Vagina (tissue), 2 donors: ENCODE results near the gene KRTAP10-8.

ENCODE experiments used
- POLR2AphosphoS5 ChIP-seq, 2 donors: sonication (generic); formaldehyde crosslinking; IDR thresholded peaks; one replicate each; pipeline ENCODE4 v1.9.0; 2017; ENCODE audit warnings: antibody characterized with exemption in 2 of 2, mild to moderate bottlenecking in 2 of 2, low read depth in 1 of 2; ENCODE audit not compliant: insufficient read depth in 1 of 2
- TF ChIP-seq, protein P1 (sequence below), 3 experiments: fragments of 450-650 bp in 2 of 3; fragments of 200-600 bp in 1 of 3; sonication (generic) in 1 of 3; IDR thresholded peaks; one replicate each; pipeline ENCODE4 v1.5.1; 2017 to 2019; ENCODE audit warnings: antibody characterized with exemption in 3 of 3, mild to moderate bottlenecking in 2 of 3, moderate library complexity in 2 of 3

GRCh38 chr21:44657635-44658540, 46.0 kb downstream of the KRTAP10-8 start, which contains the start of gene KRTAP12-3:
- TF ChIP-seq, protein P1, sequence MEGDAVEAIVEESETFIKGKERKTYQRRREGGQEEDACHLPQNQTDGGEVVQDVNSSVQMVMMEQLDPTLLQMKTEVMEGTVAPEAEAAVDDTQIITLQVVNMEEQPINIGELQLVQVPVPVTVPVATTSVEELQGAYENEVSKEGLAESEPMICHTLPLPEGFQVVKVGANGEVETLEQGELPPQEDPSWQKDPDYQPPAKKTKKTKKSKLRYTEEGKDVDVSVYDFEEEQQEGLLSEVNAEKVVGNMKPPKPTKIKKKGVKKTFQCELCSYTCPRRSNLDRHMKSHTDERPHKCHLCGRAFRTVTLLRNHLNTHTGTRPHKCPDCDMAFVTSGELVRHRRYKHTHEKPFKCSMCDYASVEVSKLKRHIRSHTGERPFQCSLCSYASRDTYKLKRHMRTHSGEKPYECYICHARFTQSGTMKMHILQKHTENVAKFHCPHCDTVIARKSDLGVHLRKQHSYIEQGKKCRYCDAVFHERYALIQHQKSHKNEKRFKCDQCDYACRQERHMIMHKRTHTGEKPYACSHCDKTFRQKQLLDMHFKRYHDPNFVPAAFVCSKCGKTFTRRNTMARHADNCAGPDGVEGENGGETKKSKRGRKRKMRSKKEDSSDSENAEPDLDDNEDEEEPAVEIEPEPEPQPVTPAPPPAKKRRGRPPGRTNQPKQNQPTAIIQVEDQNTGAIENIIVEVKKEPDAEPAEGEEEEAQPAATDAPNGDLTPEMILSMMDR (IDR thresholded peaks at IDR 0.05) = no peak
- TF ChIP-seq POLR2AphosphoS5 (IDR thresholded peaks at IDR 0.05; ENCODE audit: insufficient read depth in 1 of 2, low read depth in 1 of 2) = no peak
